ENCODE results near the gene MSL3. TPM values are rescaled to one million over a fixed set of nuclear protein-coding genes. Genes with fewer than 3 reads are reported as not detected.

MSL3 gene
- total and polyA plus RNA-seq, 5 experiments from 2014 or later, result 88.1 to 184 (median 113) TPM

GRCh38 chrX:11791090-11791489 lies 33.1 kb downstream of the MSL3 start:
- no peak for DNase-seq
- Mint-ChIP-seq H3K27ac (peak overlapping the region in 1 of 10 donors; percentile 22), H3K4me3 (no peak overlapping the region), H3K9me3 (no peaks in the 10 kb centered on the region), H3K4me1 (peaks cover 12 to 49% (median 45%) of the 10 kb centered on the region in 4 donors), H3K27me3 (no peaks in the 10 kb centered on the region), H3K36me3 (no peaks in the 10 kb centered on the region)
- no peak for ATAC-seq
- POLR2A ChIA-PET, result no interaction called here

- H3K4me1 Mint-ChIP-seq, result peaks cover 12 to 49% (median 42%) of the 10 kb centered on the region in 4 donors
- H3K27me3 Mint-ChIP-seq, result no peaks in the 10 kb centered on the region
- POLR2A ChIA-PET, result no interaction called here
- DNase-seq, result no peak
- ATAC-seq, result no peak
- H3K9me3 Mint-ChIP-seq, result no peaks in the 10 kb centered on the region
- peak overlapping the region in 4 of 10 donors; percentile 22 to 87 (median 74) for H3K27ac Mint-ChIP-seq
- no peaks in the 10 kb centered on the region for H3K36me3 Mint-ChIP-seq
- H3K4me3 Mint-ChIP-seq, result peak overlapping the region in 1 of 10 donors; percentile 16
These were observed 33.5 kb downstream of the MSL3 start for GRCh38 chrX:11791537-11791936.

GRCh38 chrX:11792461-11793421 lies 34.7 kb downstream of the MSL3 start:
- Mint-ChIP-seq H3K9me3 (no peaks in the 10 kb centered on the region), H3K4me3 (peak overlapping the region in 9 of 10 donors; percentile 3 to 69 (median 61)), H3K27me3 (no peaks in the 10 kb centered on the region), H3K27ac (peak overlapping the region; percentile 54 to 91 (median 86)), H3K4me1 (peaks cover 12 to 40% (median 32%) of the 10 kb centered on the region in 4 donors), H3K36me3 (no peaks in the 10 kb centered on the region)
- DNase-seq, result peak in 9 of 10 donors; percentile 8 to 73 (median 46)
- peak; percentile 86 for ATAC-seq
- POLR2A ChIA-PET, result interaction anchor here (0.9 to 1.0 kb wide), 2 partner anchors 29 to 1173 kb away, joined by 3 to 8 read pairs; no protein-coding TSS in a partner anchor

- DNase-seq (no peak), ATAC-seq (no peak)
- Mint-ChIP-seq H3K36me3 (no peaks in the 10 kb centered on the region), H3K27me3 (no peaks in the 10 kb centered on the region), H3K4me1 (peaks cover 12 to 36% (median 28%) of the 10 kb centered on the region in 4 donors), H3K4me3 (peak overlapping the region in 3 of 10 donors; percentile 33 to 41 (median 39)), H3K27ac (peak overlapping the region in 2 of 10 donors; percentile 78 to 90), H3K9me3 (no peaks in the 10 kb centered on the region)
- POLR2A ChIA-PET, result interaction anchor here (1.0 kb wide), 1 partner anchor 30 kb away, joined by 3 read pairs; no protein-coding TSS in a partner anchor
These were observed 35.7 kb downstream of the MSL3 start for GRCh38 chrX:11793734-11794133.

GRCh38 chrX:11813341-11813740 lies 55.3 kb downstream of the MSL3 start:
- DNase-seq, result no peak
- Mint-ChIP-seq H3K9me3 (peaks cover 0 to 4% (median 0%) of the 10 kb centered on the region in 9 donors), H3K4me3 (no peak overlapping the region), H3K27ac (no peak overlapping the region), H3K36me3 (peaks cover 0 to 6% (median 0%) of the 10 kb centered on the region in 3 donors), H3K4me1 (peaks cover 0 to 1% (median 0%) of the 10 kb centered on the region in 4 donors), H3K27me3 (no peaks in the 10 kb centered on the region)
- POLR2A ChIA-PET, result no interaction called here
- ATAC-seq, result no peak

Other genes starting within 250 kb of the MSL3 start
- under 1 TPM in 1 of 2 experiments, not detected in 1; 0.22 TPM for gene ARHGAP6, start 92.3 kb upstream of the MSL3 start, total RNA-seq
- not detected for gene ARHGAP6, start 92.3 kb upstream of the MSL3 start, polyA plus RNA-seq

Data from naive thymus-derived CD8-positive, alpha-beta T cell (primary cell).